Upper lobe of left lung (tissue), 4 donors: ENCODE measurements around the gene SPNS3.

Source experiments
- POLR2A ChIP-seq, 4 donors: fragments of 450-650 bp; IDR thresholded peaks; one replicate each; pipeline ENCODE4 v1.5.1; 2016 to 2017; ENCODE audit warnings: antibody characterized with exemption in 4 of 4, mild to moderate bottlenecking in 2 of 4
- TF ChIP-seq, protein P1 (sequence below), 6 experiments: fragments of 450-650 bp in 4 of 6; fragments of 200-600 bp in 2 of 6; sonication (generic) in 2 of 6; IDR thresholded peaks; one replicate each; pipeline ENCODE4 v1.5.1; 2016 to 2019; ENCODE audit warnings: antibody characterized with exemption in 6 of 6

GRCh38 chr17:4477255-4477791 is 43.6 kb downstream of the SPNS3 start:
- no peak for TF ChIP-seq POLR2A (IDR thresholded peaks at IDR 0.05)
- TF ChIP-seq, protein P1, sequence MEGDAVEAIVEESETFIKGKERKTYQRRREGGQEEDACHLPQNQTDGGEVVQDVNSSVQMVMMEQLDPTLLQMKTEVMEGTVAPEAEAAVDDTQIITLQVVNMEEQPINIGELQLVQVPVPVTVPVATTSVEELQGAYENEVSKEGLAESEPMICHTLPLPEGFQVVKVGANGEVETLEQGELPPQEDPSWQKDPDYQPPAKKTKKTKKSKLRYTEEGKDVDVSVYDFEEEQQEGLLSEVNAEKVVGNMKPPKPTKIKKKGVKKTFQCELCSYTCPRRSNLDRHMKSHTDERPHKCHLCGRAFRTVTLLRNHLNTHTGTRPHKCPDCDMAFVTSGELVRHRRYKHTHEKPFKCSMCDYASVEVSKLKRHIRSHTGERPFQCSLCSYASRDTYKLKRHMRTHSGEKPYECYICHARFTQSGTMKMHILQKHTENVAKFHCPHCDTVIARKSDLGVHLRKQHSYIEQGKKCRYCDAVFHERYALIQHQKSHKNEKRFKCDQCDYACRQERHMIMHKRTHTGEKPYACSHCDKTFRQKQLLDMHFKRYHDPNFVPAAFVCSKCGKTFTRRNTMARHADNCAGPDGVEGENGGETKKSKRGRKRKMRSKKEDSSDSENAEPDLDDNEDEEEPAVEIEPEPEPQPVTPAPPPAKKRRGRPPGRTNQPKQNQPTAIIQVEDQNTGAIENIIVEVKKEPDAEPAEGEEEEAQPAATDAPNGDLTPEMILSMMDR (IDR thresholded peaks at IDR 0.05), result no peak
